HFFc6 (cell line): ENCODE results near the gene TM9SF2. TPM values are rescaled to one million over a fixed set of nuclear protein-coding genes. Genes with fewer than 3 reads are reported as not detected.

Experiments used
- DNase-seq: peaks from one replicate; pipeline ENCODE4 v3.0.0-alpha.2; 2018
- H3K27ac Mint-ChIP-seq: 2 replicates; pipeline ENCODE4 v1.8.0; 2020; ENCODE audit warnings: mild to moderate bottlenecking, mixed read lengths
- H3K27me3 Mint-ChIP-seq: 2 replicates; pipeline ENCODE4 v1.8.0; 2021; ENCODE audit warnings: mild to moderate bottlenecking, moderate library complexity, mixed read lengths; ENCODE audit not compliant: insufficient read depth
- H3K36me3 Mint-ChIP-seq: 2 replicates; pipeline ENCODE4 v1.8.0; 2021; ENCODE audit warnings: low read depth, mixed read lengths
- H3K4me1 Mint-ChIP-seq: 2 replicates; pipeline ENCODE4 v1.8.0; 2020; ENCODE audit warnings: low read depth, mixed read lengths
- H3K4me3 Mint-ChIP-seq: 2 replicates; pipeline ENCODE4 v1.8.0; 2020; ENCODE audit warnings: mild to moderate bottlenecking, moderate library complexity, mixed read lengths
- H3K9me3 Mint-ChIP-seq: 2 replicates; pipeline ENCODE4 v1.8.0; 2020; ENCODE audit warnings: mild to moderate bottlenecking, mixed read lengths
- CTCF ChIP-seq: fragments of 200-600 bp; sonication (generic); IDR thresholded peaks from 2 replicates; pipeline ENCODE4 v1.5.0; 2021; ENCODE audit warnings: antibody characterized with exemption, mild to moderate bottlenecking
- total RNA-seq, 6 experiments: library from RNA; stranded (reverse); fragmentation: NEBNext Ultra II Directional; extraction: Animal tissue kit (Norgen Biotek cat#: 25700); gene quantifications; 2 replicates in 1 of 6; 3 replicates in 5 of 6; pipeline ENCODE4 v1.2.3, GENCODE V29; 2021

The TM9SF2 gene
- total RNA-seq, 6 experiments from 2014 or later = 101 to 127 (median 122) TPM

GRCh38 chr13:99496184-99497142, 4.8 kb upstream of the TM9SF2 start:
- Mint-ChIP-seq H3K4me3 (peak overlapping the region; percentile 70), H3K4me1 (peaks cover 46% of the 10 kb centered on the region), H3K9me3 (peaks cover 6% of the 10 kb centered on the region; the same call in 1 of the 2 replicates), H3K27ac (no peak overlapping the region), H3K36me3 (peaks cover 18% of the 10 kb centered on the region), H3K27me3 (peaks cover 12% of the 10 kb centered on the region)
- peak; percentile 20 for DNase-seq
- no peak for TF ChIP-seq CTCF

- TF ChIP-seq CTCF = no peak
- H3K27me3 Mint-ChIP-seq = peaks cover 8% of the 10 kb centered on the region
- H3K36me3 Mint-ChIP-seq = peaks cover 18% of the 10 kb centered on the region
- peak overlapping the region; percentile 93 for H3K27ac Mint-ChIP-seq
- peak; percentile 96 for DNase-seq
- peaks cover 60% of the 10 kb centered on the region for H3K4me1 Mint-ChIP-seq
- peak overlapping the region; percentile 88 for H3K4me3 Mint-ChIP-seq
- H3K9me3 Mint-ChIP-seq = peaks cover 6% of the 10 kb centered on the region; the same call in 1 of the 2 replicates
Observed at GRCh38 chr13:99498171-99499161, 2.8 kb upstream of the TM9SF2 start.

- Mint-ChIP-seq H3K27ac (peak overlapping the region; percentile 94), H3K9me3 (peaks cover 3% of the 10 kb centered on the region; the same call in 1 of the 2 replicates), H3K4me3 (peak overlapping the region; percentile 96), H3K36me3 (peaks cover 18% of the 10 kb centered on the region), H3K27me3 (peaks cover 8% of the 10 kb centered on the region), H3K4me1 (peaks cover 78% of the 10 kb centered on the region)
- no peak for DNase-seq
- TF ChIP-seq CTCF = no peak
Observed at GRCh38 chr13:99500839-99501183, 461 bp upstream of the TM9SF2 start.

GRCh38 chr13:99501848-99502301, 603 bp downstream of the TM9SF2 start:
- Mint-ChIP-seq H3K4me3 (peak overlapping the region; percentile 96), H3K27me3 (peaks cover 7% of the 10 kb centered on the region), H3K27ac (peak overlapping the region; percentile 94), H3K9me3 (peaks cover 3% of the 10 kb centered on the region; the same call in 1 of the 2 replicates), H3K4me1 (peaks cover 78% of the 10 kb centered on the region), H3K36me3 (peaks cover 17% of the 10 kb centered on the region)
- DNase-seq = no peak
- no peak for TF ChIP-seq CTCF

- DNase-seq = peak; percentile 53
- peaks cover 53% of the 10 kb centered on the region for H3K4me1 Mint-ChIP-seq
Observed at GRCh38 chr13:99505814-99506269, 4.6 kb downstream of the TM9SF2 start.

More at GRCh38 chr13:99505814-99506269, 4.6 kb downstream of the TM9SF2 start:
- peaks cover 21% of the 10 kb centered on the region for H3K9me3 Mint-ChIP-seq
- H3K36me3 Mint-ChIP-seq = peaks cover 32% of the 10 kb centered on the region
- H3K4me3 Mint-ChIP-seq = peak overlapping the region; percentile 31
- peak; percentile 81 for TF ChIP-seq CTCF
- H3K27me3 Mint-ChIP-seq = peaks cover 5% of the 10 kb centered on the region
- peak overlapping the region; percentile 71 for H3K27ac Mint-ChIP-seq
